ENCODE results near the gene PRKD2.

Gene PRKD2

GRCh38 chr19:46732172-46732938 is 15.4 kb upstream of the PRKD2 start:
- H3K4me3 ChIP-seq (ENCODE audit: control insufficient read depth, low read depth, low read length), result no peak overlapping the region
- DNase-seq (ENCODE audit: low read depth), result no peak
- TF ChIP-seq CTCF (conservative IDR thresholded peaks at IDR 0.05; ENCODE audit: control insufficient read depth, insufficient read depth, low read depth, low read length), result no peak

GRCh38 chr19:46731584-46731983 is 14.7 kb upstream of the PRKD2 start:
- no peak for DNase-seq (ENCODE audit: low read depth)
- no peak for TF ChIP-seq CTCF (conservative IDR thresholded peaks at IDR 0.05; ENCODE audit: control insufficient read depth, insufficient read depth, low read depth, low read length)
- H3K4me3 ChIP-seq (ENCODE audit: control insufficient read depth, low read depth, low read length), result no peak overlapping the region

GRCh38 chr19:46731007-46731501 is 14.1 kb upstream of the PRKD2 start:
- peak; percentile 93 for DNase-seq (ENCODE audit: low read depth)
- no peak overlapping the region for H3K4me3 ChIP-seq (ENCODE audit: control insufficient read depth, low read depth, low read length)
- no peak for TF ChIP-seq CTCF (conservative IDR thresholded peaks at IDR 0.05; ENCODE audit: control insufficient read depth, insufficient read depth, low read depth, low read length)

- no peak for TF ChIP-seq CTCF (conservative IDR thresholded peaks at IDR 0.05; ENCODE audit: control insufficient read depth, insufficient read depth, low read depth, low read length)
- no peak overlapping the region for H3K4me3 ChIP-seq (ENCODE audit: control insufficient read depth, low read depth, low read length)
- no peak for DNase-seq (ENCODE audit: low read depth)
Measured at GRCh38 chr19:46730595-46730994, 13.7 kb upstream of the PRKD2 start.

GRCh38 chr19:46730187-46730586 is 13.3 kb upstream of the PRKD2 start:
- TF ChIP-seq CTCF (conservative IDR thresholded peaks at IDR 0.05; ENCODE audit: control insufficient read depth, insufficient read depth, low read depth, low read length), result no peak
- no peak overlapping the region for H3K4me3 ChIP-seq (ENCODE audit: control insufficient read depth, low read depth, low read length)
- no peak for DNase-seq (ENCODE audit: low read depth)

- TF ChIP-seq CTCF (conservative IDR thresholded peaks at IDR 0.05; ENCODE audit: control insufficient read depth, insufficient read depth, low read depth, low read length), result no peak
Measured at GRCh38 chr19:46729696-46730095, 12.8 kb upstream of the PRKD2 start.

More at GRCh38 chr19:46729696-46730095, 12.8 kb upstream of the PRKD2 start:
- DNase-seq (ENCODE audit: low read depth), result no peak
- H3K4me3 ChIP-seq (ENCODE audit: control insufficient read depth, low read depth, low read length), result no peak overlapping the region

Measured in fibroblast of mammary gland (primary cell).